ENCODE results near the gene AUNIP.

DNA sequence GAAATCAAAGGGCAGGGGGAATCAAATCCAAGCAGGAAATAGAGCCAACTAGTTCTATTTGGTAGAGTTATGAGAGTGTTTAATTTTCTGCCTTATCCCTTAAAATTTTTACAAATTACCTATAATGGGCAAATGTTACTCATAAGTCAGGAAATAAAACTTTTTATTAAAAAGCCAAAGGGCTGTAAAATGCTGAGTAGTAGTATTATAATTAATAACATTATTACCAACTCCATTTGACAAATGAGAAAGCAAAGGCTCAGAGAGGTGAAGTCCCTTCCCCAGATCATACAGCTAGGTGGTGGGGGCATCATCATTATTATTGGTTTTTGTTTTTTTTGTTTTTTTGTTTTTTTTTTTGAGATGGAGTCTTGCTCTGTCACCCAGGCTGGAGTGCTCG is 55.9 kb downstream of the AUNIP start:
- TF ChIP-seq, protein P1, sequence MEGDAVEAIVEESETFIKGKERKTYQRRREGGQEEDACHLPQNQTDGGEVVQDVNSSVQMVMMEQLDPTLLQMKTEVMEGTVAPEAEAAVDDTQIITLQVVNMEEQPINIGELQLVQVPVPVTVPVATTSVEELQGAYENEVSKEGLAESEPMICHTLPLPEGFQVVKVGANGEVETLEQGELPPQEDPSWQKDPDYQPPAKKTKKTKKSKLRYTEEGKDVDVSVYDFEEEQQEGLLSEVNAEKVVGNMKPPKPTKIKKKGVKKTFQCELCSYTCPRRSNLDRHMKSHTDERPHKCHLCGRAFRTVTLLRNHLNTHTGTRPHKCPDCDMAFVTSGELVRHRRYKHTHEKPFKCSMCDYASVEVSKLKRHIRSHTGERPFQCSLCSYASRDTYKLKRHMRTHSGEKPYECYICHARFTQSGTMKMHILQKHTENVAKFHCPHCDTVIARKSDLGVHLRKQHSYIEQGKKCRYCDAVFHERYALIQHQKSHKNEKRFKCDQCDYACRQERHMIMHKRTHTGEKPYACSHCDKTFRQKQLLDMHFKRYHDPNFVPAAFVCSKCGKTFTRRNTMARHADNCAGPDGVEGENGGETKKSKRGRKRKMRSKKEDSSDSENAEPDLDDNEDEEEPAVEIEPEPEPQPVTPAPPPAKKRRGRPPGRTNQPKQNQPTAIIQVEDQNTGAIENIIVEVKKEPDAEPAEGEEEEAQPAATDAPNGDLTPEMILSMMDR (IDR thresholded peaks at IDR 0.05) = no peak
- no peak for TF ChIP-seq POLR2A (IDR thresholded peaks at IDR 0.05)

Data from lower leg skin (tissue), 3 donors.